HT1080 (cell line): ENCODE measurements around the gene ARRB2. TPM values are rescaled to one million over a fixed set of nuclear protein-coding genes. Genes with fewer than 3 reads are reported as not detected.
"Not testable (repeated sequence)": the region's sequence is repeated elsewhere in the genome, so short reads cannot be mapped to it uniquely, and the experiment has no call there.

ENCODE experiments used
- DNase-seq: peaks from one replicate; pipeline ENCODE4 v3.0.0-alpha.2; 2015; ENCODE audit warnings: low read depth
- polyA plus RNA-seq, 2 experiments: library from polyadenylated mRNA; depleted of rRNA; stranded (reverse); fragments of >200 nt; gene quantifications; 2 replicates each; pipeline ENCODE4 v1.2.3, GENCODE V29; 2015
- total RNA-seq: library from RNA; depleted of rRNA; stranded (reverse); fragments of >200 nt; shearing (Covaris generic); gene quantifications from 2 replicates; pipeline ENCODE4 v1.2.3, GENCODE V29; 2014; rRNA removed

ARRB2 gene
- 22.1 and 27.4 TPM in 2 replicates for total RNA-seq
- polyA plus RNA-seq (2015; cell fraction: cytosol; rRNA removed): 13.0 and 15.3 TPM in 2 replicates
- polyA plus RNA-seq (2015; cell fraction: nucleus; rRNA removed): 7.6 and 12.1 TPM in 2 replicates

- DNase-seq: peak; percentile 98
These were observed at the start of gene ARRB2 for GRCh38 chr17:4709794-4710692. TSS of gene ARRB2 (plus strand) at chr17:4710632. CDS start at chr17:4710722, 90 bp downstream.

DNA sequence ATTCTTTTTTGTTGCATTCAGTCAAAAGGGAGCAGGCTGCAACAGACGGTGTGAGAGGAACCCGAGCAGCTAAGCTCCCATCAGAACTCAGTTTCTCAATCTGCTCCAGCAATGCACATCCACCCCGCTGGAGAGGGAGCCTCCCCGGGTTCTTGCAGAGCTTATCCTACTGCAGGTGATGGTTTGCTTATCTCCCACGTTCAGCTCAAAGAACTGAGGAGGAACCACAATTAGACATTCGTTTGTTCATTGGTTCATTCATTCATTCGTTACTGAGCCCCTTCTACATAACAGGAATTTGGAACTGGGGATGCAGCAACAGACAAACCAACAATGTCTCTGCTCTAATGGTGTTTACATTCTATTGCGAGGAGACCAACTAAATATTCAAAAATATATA is 46.7 kb upstream of the ARRB2 start:
- DNase-seq: no peak

GRCh38 chr17:4664230-4664629 is 46.2 kb upstream of the ARRB2 start:
- no peak for DNase-seq

DNA sequence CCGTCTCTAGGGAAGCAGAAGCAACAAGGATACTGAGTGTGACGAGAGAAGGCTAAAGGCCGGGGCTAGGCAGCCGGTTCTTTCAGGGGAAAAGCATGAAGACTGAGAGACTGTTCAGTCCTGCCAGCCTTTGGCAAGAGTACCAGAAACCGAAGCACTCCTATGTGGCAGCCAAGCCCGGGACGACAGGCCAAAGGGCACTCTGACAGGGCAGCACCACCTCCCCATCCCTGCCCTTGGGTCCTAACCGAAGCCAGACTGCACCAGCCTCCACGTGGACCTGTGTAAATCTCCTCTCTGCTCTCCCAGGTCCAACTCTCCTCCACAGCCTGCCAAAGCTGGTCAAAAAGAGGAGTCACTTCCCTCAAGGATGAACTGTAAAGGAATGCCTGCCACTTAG is 45.4 kb upstream of the ARRB2 start:
- DNase-seq: no peak

GRCh38 chr17:4666296-4666695 is 44.1 kb upstream of the ARRB2 start:
- DNase-seq: no peak

GRCh38 chr17:4667166-4667565 is 43.3 kb upstream of the ARRB2 start:
- DNase-seq: no peak

DNA sequence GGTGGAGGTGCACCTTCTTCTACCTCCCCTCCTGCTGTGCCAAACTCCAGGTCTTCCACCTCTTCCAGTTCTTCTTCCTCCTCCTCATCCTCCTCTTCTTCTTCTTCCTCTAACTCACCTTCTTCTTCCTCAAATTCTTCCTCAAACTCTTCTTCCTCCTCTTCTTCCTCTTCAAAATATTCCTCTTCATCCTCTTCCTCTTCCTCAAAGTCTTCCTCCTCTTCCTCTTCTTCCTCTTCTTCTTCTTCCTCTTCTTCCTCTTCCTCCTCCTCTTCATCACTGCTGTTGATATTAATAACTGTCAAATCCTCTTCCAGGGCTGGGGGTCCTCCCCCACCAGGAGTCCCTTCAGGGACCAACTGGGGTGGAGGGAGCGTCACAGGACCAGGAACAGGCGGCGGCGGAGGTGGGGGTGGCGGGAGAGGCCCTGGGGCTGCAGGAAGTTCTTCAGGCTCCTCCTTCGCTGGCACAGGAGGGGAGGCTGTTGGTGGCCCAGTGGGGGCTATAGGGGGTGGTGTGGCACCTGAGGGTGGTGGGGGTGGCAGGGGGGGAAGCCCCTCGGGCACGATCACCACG is 38.3 kb upstream of the ARRB2 start:
- DNase-seq: no peak

DNA sequence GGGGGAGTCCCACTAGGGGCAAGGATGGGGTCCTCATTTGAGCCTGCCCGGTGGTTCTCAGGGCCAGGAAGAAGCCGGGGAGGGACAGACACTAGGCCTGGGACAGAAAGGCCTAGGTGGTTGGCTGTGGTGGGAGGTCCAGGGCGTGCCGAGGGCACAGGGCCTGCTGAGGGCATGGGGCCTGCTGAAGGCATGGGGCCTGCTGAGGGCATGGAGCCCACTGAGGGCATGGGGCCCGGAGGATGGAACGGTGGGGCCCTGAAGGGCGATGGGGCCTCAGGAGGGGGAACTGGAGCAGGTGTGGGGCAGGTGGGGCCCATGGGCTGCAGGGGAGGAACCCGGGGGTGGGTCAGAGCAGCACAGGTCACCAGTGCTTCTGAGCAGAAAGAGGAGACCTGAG is 37.7 kb upstream of the ARRB2 start:
- DNase-seq: no peak

DNA sequence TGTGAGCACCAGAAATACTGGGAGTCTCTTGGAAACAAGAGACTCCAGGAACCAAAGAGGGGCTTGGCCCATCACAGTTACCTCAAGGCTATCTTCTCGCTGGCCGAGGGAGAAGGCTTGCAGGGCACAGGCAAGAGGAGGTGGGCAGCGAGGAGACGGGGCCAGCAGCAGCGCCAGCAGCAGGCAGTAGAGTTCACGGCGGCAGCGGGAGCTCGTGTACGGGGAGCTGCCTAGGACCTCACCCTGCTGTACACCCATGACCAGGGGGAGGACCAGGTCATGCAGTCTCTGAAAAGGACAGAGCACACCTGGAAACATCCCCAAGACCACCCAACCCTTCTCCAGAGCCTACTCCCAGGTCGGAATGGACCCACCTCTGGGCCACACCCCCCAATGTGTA is 37.3 kb upstream of the ARRB2 start:
- DNase-seq: no peak

GRCh38 chr17:4673986-4674684 is 36.3 kb upstream of the ARRB2 start:
- DNase-seq: no peak

DNA sequence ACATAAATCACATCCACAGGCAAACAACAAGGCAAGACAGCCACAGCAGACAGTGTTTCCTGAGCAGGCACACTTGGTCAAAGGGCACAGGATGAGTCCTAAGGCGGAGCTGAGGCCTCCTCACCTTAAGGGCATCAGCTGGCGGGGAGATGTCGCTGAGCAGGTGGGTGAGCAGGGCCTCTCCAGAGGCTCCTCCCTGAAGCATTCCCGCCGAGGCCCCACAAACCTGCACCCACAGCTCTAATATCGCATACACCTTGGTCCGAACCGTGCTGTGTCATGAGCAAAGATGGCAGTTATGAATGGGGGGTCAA is 35.8 kb upstream of the ARRB2 start:
- DNase-seq: no peak

DNA sequence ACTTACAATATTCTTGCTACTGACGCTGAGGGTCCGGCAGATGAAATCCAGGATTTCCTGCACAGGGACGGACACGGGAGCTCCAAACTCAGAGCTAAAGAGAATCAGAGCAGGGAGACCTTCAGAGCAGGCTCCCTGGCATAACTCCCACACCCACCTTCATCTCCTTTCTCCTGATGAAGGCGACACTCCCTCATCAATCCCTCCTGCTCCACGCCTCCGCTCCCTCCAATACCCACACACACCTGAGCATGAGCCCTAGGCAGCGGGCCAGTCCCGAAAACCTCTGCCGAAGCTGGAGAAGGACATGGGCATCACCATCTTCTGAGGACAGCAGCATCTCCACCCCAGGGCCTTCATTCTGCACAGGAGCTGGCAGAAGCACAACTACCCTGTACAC is 34.6 kb upstream of the ARRB2 start:
- no peak for DNase-seq

- no peak for DNase-seq
These were observed 33.6 kb upstream of the ARRB2 start for GRCh38 chr17:4676791-4677190.

GRCh38 chr17:4678448-4679026 is 31.9 kb upstream of the ARRB2 start:
- DNase-seq: peak; percentile 83

DNA sequence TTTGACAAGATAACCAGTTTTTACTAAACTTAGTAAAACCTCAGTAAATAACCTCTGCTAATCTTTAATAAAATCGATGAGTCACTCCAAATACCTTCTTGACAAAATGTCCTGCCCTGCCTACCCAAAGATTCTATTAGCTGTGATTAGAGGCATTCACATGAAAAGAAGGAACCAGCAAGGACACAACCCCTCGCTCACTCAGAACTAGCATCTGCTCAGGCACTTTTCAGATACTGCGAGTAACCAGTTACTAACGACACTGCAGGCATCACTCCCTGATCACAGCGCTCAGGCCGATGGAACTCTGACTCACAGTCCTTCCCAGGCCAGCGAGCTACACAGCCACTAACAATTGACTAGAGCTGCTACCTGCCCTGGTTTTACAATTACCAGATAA is 30.8 kb upstream of the ARRB2 start:
- DNase-seq: peak; percentile 46

DNA sequence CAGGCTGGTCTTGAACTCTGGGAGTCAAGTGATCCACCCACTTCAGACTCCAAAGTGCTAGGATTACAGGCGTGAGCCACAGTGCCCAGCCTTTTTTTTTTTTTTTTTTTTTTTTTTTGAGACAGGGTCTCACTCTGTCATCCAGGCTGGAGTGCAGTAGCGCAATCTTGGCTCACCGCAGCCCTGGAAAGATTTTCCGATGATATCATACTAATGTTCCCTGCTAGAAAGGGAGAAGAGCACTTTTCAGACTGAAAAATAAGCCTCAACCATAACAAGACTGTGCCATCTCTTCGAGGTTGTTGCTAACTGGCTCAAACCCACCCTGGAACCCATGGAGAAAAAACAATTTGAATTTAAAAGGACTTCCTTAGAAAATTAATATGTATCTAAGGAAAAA is 26.7 kb upstream of the ARRB2 start:
- not testable (repeated sequence) for DNase-seq

DNA sequence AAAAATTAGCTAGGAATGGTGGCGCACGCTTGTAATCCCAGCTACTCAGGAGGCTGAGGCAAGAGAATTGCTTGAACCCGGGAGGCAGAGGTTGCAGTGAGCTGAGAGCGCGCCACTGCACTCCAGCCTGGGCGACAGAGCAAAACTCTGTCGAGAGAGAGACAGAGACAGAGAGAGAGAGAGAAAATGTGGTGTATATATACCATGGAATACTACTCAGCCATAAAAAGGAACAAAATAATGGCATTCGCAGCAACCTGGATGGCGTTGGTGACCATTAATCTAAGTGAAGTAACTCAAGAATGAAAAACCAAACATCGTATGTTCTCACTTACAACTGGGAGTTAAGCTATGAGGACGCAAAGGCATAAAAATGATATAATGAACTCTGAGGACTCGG is 20.6 kb upstream of the ARRB2 start:
- not testable (repeated sequence) for DNase-seq

- no peak for DNase-seq
These were observed 19.7 kb upstream of the ARRB2 start for GRCh38 chr17:4690745-4691144.

- DNase-seq: no peak
These were observed 18.7 kb upstream of the ARRB2 start for GRCh38 chr17:4691686-4692085.

- no peak for DNase-seq
These were observed 17.0 kb upstream of the ARRB2 start for GRCh38 chr17:4693416-4693815.

GRCh38 chr17:4696437-4696805 is 14.0 kb upstream of the ARRB2 start:
- no peak for DNase-seq
